SK-N-SH treated with all-trans-retinoic acid at 6 μM for 48 hours (cell line): ENCODE data around the gene IL7R.

Experiments used
- ESRRG ChIP-seq: fragments of 250-450 bp; sonication (Bioruptor Pico); IDR thresholded peaks from 2 replicates; pipeline ENCODE4 v1.6.1; 2021; ENCODE audit warnings: mild to moderate bottlenecking
- ISL1 ChIP-seq: fragments of 250-450 bp; sonication (Bioruptor Pico); IDR thresholded peaks from 2 replicates; pipeline ENCODE4 v2.1.2; 2022; ENCODE audit warnings: mild to moderate bottlenecking, moderate library complexity

DNA sequence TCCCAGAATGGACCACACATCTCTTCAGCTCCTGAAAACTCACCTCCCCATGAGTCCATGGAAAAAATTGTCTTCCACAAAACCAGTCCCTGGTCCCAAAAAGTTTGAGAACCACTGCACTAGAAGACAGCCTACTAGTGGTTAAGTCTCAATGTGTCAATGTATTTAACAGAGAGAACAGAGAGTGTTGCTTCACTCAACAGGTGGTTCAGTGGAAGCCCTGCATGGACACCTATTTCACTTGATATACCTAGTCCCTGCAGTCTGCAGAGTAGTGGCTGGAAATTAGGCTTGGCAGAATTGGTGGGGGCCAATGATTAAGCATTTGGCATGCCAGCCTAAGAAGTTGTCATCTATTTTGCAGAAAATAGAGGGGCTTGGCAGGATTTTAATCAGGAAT, 23.0 kb downstream of the IL7R start:
- TF ChIP-seq ESRRG (CRISPR knock-in tag), result no peak
- no peak for TF ChIP-seq ISL1 (CRISPR knock-in tag)
